GM23338 (cell line): ENCODE measurements around the gene GMEB2. TPM values are rescaled to one million over a fixed set of nuclear protein-coding genes. Genes with fewer than 3 reads are reported as not detected.

Experiments used
- ATAC-seq: fragments of 200-7000 bp; cut with Tn5 transposase; 3 replicates; pipeline ENCODE4 v1.9.1; 2020
- DNase-seq: peaks from one replicate; pipeline ENCODE4 v3.0.0-alpha.2; 2015; ENCODE audit warnings: low spot score
- H2AFZ ChIP-seq: fragments of 200-600 bp; sonication (generic); 2 replicates; pipeline ENCODE4 v1.8.0; 2016; ENCODE audit warnings: antibody characterized with exemption, mild to moderate bottlenecking, moderate library complexity
- H3F3A ChIP-seq: fragments of 200-600 bp; sonication (generic); replicated peaks from 2 replicates; pipeline ENCODE4 v1.8.0; 2017; ENCODE audit warnings: antibody characterized with exemption, mixed run types, low read depth
- H3K27ac ChIP-seq: fragments of 200-600 bp; sonication (generic); 2 replicates; pipeline ENCODE4 v1.6.1; 2016; ENCODE audit warnings: low read depth
- H3K27me3 ChIP-seq: fragments of 200-600 bp; sonication (generic); 2 replicates; pipeline ENCODE4 v1.8.0; 2016; ENCODE audit warnings: mild to moderate bottlenecking, mixed run types, moderate library complexity; ENCODE audit not compliant: insufficient read depth
- H3K36me3 ChIP-seq: fragments of 200-600 bp; sonication (generic); 2 replicates; pipeline ENCODE4 v1.8.0; 2016; ENCODE audit warnings: mild to moderate bottlenecking; ENCODE audit not compliant: insufficient read depth
- H3K4me1 ChIP-seq: fragments of 200-600 bp; sonication (generic); 2 replicates; pipeline ENCODE4 v1.8.0; 2016; ENCODE audit warnings: mild to moderate bottlenecking, moderate library complexity; ENCODE audit not compliant: insufficient read depth
- H3K4me2 ChIP-seq: fragments of 200-600 bp; sonication (generic); 2 replicates; pipeline ENCODE4 v1.7.1; 2017; ENCODE audit warnings: mixed run types
- H3K4me3 ChIP-seq: fragments of 200-600 bp; sonication (generic); 2 replicates; pipeline ENCODE4 v1.6.1; 2016; ENCODE audit warnings: mixed run types
- H3K79me2 ChIP-seq: fragments of 200-600 bp; sonication (generic); replicated peaks from 2 replicates; pipeline ENCODE4 v1.8.0; 2017; ENCODE audit warnings: mild to moderate bottlenecking; ENCODE audit not compliant: insufficient read depth
- H3K9me2 ChIP-seq: fragments of 200-600 bp; sonication (generic); 2 replicates; pipeline ENCODE4 v1.8.0; 2017; ENCODE audit not compliant: insufficient read depth
- H4K20me1 ChIP-seq: fragments of 200-600 bp; sonication (generic); replicated peaks from 2 replicates; pipeline ENCODE4 v1.8.0; 2017; ENCODE audit warnings: mild to moderate bottlenecking; ENCODE audit not compliant: insufficient read depth
- H3K27ac Mint-ChIP-seq: 2 replicates; pipeline ENCODE4 v1.8.0; 2020; ENCODE audit warnings: inconsistent platforms, mild to moderate bottlenecking, moderate library complexity, mixed read lengths
- H3K27me3 Mint-ChIP-seq: 3 replicates; pipeline ENCODE4 v1.8.0; 2022; ENCODE audit warnings: low read depth, mild to moderate bottlenecking, moderate library complexity, mixed read lengths, inconsistent platforms; ENCODE audit not compliant: insufficient read depth, poor library complexity
- H3K36me3 Mint-ChIP-seq: 3 replicates; pipeline ENCODE4 v1.8.0; 2021; ENCODE audit warnings: low read depth, mild to moderate bottlenecking, inconsistent platforms, moderate library complexity, mixed read lengths
- H3K4me1 Mint-ChIP-seq: 3 replicates; pipeline ENCODE4 v1.8.0; 2020; ENCODE audit warnings: mild to moderate bottlenecking, inconsistent platforms, mixed read lengths
- H3K4me3 Mint-ChIP-seq: 3 replicates; pipeline ENCODE4 v1.8.0; 2021; ENCODE audit warnings: moderate library complexity, mild to moderate bottlenecking, inconsistent platforms, mixed read lengths
- H3K9me3 Mint-ChIP-seq: 3 replicates; pipeline ENCODE4 v1.8.0; 2020; ENCODE audit warnings: moderate library complexity, mild to moderate bottlenecking, inconsistent platforms, mixed read lengths
- CREB1 ChIP-seq: fragments of 250-450 bp; sonication (Bioruptor Pico); IDR thresholded peaks from 2 replicates; pipeline ENCODE4 v1.5.0; 2020; ENCODE audit warnings: low read depth, mild to moderate bottlenecking, moderate library complexity
- EZH2 ChIP-seq: fragments of 200-600 bp; sonication (generic); IDR thresholded peaks from one replicate; pipeline ENCODE4 v1.8.0; 2017; ENCODE audit warnings: antibody characterized with exemption, mild to moderate bottlenecking, low read depth; ENCODE audit not compliant: unreplicated experiment
- NANOG ChIP-seq: IDR thresholded peaks from 2 replicates; pipeline ENCODE4 v1.6.1; 2016; ENCODE audit warnings: antibody characterized with exemption, borderline replicate concordance
- ZNF331 ChIP-seq: fragments of 250-450 bp; sonication (Bioruptor Pico); IDR thresholded peaks from 2 replicates; pipeline ENCODE4 v1.5.0; 2020; ENCODE audit warnings: low read depth, mild to moderate bottlenecking, moderate library complexity
- polyA plus RNA-seq: library from polyadenylated mRNA; unstranded; fragments of >200 nt; fragmentation: Nextera tagmentation; extraction: Ambion mirVana; gene quantifications from 2 replicates; pipeline ENCODE4 v1.2.1, GENCODE V29; 2016
- total RNA-seq: library from RNA; depleted of rRNA; stranded (reverse); fragments of >200 nt; shearing (Covaris generic); gene quantifications from 2 replicates; pipeline ENCODE4 v1.2.3, GENCODE V29; 2014
- TF ChIP-seq, protein P1 (sequence below), 2 experiments: fragments of 200-600 bp in 1 of 2; sonication (generic) in 1 of 2; conservative IDR thresholded peaks; 2 replicates each; pipeline versions ENCODE4 v1.5.1 to v1.6.1; 2016 to 2017; ENCODE audit warnings: antibody characterized with exemption in 2 of 2, low read depth in 2 of 2, mild to moderate bottlenecking in 2 of 2, moderate library complexity in 1 of 2
- TF ChIP-seq, protein P2 (sequence below): fragments of 250-450 bp; sonication (Bioruptor Pico); IDR thresholded peaks from 2 replicates; pipeline ENCODE4 v1.5.0; 2020; ENCODE audit warnings: mild to moderate bottlenecking, moderate library complexity
- TF ChIP-seq, protein P3 (sequence below): IDR thresholded peaks from 2 replicates; pipeline ENCODE4 v1.6.1; 2016; ENCODE audit warnings: antibody characterized with exemption

The GMEB2 gene
- total and polyA plus RNA-seq, 2 experiments from 2014 or later: 4.4 to 20.6 TPM

DNA sequence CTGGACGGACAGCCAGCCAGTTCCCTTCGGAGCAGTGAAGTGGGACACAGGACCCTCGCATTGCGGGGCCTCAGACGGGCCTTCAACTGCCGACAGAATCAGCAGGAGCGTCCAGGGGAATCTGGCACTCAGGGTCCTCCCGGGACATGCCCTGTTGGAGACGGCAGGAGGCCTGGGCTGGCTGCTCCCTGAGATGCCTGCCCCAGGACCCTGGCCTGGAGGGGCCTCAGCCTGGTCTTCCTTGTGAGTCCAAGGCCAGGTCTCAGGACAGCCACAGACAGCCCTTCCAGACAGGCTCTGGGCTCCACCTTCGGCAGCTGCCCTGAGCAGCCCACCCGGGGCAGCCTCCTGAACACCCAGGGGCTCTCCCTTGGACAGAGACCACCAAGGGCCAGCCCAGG, 38.3 kb downstream of the GMEB2 start:
- Mint-ChIP-seq H3K27me3 (peaks cover 3% of the 10 kb centered on the region), H3K9me3 (no peaks in the 10 kb centered on the region), H3K4me1 (no peaks in the 10 kb centered on the region), H3K27ac (no peak overlapping the region), H3K4me3 (no peak overlapping the region), H3K36me3 (peaks cover 18% of the 10 kb centered on the region)
- Histone ChIP-seq H3K79me2 (no peaks in the 10 kb centered on the region), H3K4me3 (no peak overlapping the region), H3K27ac (no peak overlapping the region), H3K27me3 (no peaks in the 10 kb centered on the region), H4K20me1 (no peaks in the 10 kb centered on the region), H3K36me3 (no peaks in the 10 kb centered on the region), H3K4me2 (no peak overlapping the region), H3K4me1 (no peaks in the 10 kb centered on the region), H2AFZ (no peak overlapping the region), H3F3A (0 out of 2 replicates have a peak, but pooled peaks cover 2% of the 10 kb centered on the region), H3K9me2 (no peaks in the 10 kb centered on the region)
- TF ChIP-seq, protein P1, sequence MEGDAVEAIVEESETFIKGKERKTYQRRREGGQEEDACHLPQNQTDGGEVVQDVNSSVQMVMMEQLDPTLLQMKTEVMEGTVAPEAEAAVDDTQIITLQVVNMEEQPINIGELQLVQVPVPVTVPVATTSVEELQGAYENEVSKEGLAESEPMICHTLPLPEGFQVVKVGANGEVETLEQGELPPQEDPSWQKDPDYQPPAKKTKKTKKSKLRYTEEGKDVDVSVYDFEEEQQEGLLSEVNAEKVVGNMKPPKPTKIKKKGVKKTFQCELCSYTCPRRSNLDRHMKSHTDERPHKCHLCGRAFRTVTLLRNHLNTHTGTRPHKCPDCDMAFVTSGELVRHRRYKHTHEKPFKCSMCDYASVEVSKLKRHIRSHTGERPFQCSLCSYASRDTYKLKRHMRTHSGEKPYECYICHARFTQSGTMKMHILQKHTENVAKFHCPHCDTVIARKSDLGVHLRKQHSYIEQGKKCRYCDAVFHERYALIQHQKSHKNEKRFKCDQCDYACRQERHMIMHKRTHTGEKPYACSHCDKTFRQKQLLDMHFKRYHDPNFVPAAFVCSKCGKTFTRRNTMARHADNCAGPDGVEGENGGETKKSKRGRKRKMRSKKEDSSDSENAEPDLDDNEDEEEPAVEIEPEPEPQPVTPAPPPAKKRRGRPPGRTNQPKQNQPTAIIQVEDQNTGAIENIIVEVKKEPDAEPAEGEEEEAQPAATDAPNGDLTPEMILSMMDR (conservative IDR thresholded peaks at IDR 0.05; ENCODE audit: low read depth in 2 of 2): no peak
- no peak for TF ChIP-seq EZH2
- DNase-seq (no peak), ATAC-seq (no peak)

DNA sequence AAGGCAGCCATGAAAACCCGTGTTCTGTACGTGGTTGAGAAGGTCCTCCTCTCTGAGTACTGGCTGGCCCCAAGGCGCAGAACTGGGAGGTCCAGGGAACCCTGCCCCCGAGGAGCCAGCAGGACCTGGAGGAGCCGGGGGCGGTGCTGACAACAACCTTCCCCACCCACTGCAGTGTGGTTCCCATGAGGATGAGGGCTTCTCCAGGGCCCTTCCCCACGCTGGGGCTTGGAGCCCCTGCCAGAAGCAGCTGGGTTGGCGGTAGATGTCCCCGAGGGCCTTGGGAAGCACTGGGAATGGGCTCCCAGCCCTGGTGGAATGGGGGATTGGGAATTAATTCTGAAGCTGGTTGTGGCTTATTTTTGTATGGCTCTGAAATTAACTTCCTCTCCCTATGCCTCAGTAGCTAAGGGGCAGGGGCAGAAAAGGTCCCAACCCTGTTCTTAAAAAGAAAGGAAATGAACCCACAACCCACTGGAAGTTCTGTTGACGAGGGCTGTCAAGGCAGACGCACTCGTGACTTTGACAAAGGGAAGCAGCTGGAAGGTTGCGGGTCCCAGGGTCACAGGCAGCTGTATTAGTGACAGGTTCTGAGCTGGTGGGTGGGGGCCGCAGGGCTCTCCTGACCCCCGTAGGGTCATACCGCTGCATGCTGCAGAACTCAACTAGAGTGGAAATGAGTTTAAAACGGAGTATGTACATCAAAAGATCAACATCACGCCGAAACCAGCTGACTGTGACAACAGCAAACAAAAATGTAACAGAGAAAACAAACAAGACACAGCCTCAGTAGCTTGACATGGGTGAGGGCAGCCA, 38.9 kb downstream of the GMEB2 start:
- H4K20me1 ChIP-seq: no peaks in the 10 kb centered on the region
- H3K4me3 Mint-ChIP-seq: no peak overlapping the region
- DNase-seq (no peak), ATAC-seq (peak; percentile 33)
- H3K4me1 ChIP-seq: no peaks in the 10 kb centered on the region
- no peak overlapping the region for H3K4me2 ChIP-seq
- no peak overlapping the region; the same call in 1 of the 2 replicates for H3K27ac ChIP-seq
- no peak overlapping the region for H3K4me3 ChIP-seq
- no peak overlapping the region for H2AFZ ChIP-seq
- no peaks in the 10 kb centered on the region for H3K36me3 ChIP-seq
- H3K27me3 ChIP-seq: no peaks in the 10 kb centered on the region
- no peaks in the 10 kb centered on the region for H3K9me3 Mint-ChIP-seq
- peaks cover 13% of the 10 kb centered on the region for H3K36me3 Mint-ChIP-seq
- no peaks in the 10 kb centered on the region for H3K79me2 ChIP-seq
- no peak overlapping the region for H3K27ac Mint-ChIP-seq
- no peaks in the 10 kb centered on the region for H3K4me1 Mint-ChIP-seq
- 0 out of 2 replicates have a peak, but pooled peaks cover 2% of the 10 kb centered on the region for H3F3A ChIP-seq
- peaks cover 4% of the 10 kb centered on the region for H3K27me3 Mint-ChIP-seq
- H3K9me2 ChIP-seq: no peaks in the 10 kb centered on the region
- TF ChIP-seq NANOG (no peak), CREB1 (CRISPR knock-in tag) (no peak), ZNF331 (CRISPR knock-in tag) (no peak), EZH2 (no peak)
- TF ChIP-seq, protein P2, sequence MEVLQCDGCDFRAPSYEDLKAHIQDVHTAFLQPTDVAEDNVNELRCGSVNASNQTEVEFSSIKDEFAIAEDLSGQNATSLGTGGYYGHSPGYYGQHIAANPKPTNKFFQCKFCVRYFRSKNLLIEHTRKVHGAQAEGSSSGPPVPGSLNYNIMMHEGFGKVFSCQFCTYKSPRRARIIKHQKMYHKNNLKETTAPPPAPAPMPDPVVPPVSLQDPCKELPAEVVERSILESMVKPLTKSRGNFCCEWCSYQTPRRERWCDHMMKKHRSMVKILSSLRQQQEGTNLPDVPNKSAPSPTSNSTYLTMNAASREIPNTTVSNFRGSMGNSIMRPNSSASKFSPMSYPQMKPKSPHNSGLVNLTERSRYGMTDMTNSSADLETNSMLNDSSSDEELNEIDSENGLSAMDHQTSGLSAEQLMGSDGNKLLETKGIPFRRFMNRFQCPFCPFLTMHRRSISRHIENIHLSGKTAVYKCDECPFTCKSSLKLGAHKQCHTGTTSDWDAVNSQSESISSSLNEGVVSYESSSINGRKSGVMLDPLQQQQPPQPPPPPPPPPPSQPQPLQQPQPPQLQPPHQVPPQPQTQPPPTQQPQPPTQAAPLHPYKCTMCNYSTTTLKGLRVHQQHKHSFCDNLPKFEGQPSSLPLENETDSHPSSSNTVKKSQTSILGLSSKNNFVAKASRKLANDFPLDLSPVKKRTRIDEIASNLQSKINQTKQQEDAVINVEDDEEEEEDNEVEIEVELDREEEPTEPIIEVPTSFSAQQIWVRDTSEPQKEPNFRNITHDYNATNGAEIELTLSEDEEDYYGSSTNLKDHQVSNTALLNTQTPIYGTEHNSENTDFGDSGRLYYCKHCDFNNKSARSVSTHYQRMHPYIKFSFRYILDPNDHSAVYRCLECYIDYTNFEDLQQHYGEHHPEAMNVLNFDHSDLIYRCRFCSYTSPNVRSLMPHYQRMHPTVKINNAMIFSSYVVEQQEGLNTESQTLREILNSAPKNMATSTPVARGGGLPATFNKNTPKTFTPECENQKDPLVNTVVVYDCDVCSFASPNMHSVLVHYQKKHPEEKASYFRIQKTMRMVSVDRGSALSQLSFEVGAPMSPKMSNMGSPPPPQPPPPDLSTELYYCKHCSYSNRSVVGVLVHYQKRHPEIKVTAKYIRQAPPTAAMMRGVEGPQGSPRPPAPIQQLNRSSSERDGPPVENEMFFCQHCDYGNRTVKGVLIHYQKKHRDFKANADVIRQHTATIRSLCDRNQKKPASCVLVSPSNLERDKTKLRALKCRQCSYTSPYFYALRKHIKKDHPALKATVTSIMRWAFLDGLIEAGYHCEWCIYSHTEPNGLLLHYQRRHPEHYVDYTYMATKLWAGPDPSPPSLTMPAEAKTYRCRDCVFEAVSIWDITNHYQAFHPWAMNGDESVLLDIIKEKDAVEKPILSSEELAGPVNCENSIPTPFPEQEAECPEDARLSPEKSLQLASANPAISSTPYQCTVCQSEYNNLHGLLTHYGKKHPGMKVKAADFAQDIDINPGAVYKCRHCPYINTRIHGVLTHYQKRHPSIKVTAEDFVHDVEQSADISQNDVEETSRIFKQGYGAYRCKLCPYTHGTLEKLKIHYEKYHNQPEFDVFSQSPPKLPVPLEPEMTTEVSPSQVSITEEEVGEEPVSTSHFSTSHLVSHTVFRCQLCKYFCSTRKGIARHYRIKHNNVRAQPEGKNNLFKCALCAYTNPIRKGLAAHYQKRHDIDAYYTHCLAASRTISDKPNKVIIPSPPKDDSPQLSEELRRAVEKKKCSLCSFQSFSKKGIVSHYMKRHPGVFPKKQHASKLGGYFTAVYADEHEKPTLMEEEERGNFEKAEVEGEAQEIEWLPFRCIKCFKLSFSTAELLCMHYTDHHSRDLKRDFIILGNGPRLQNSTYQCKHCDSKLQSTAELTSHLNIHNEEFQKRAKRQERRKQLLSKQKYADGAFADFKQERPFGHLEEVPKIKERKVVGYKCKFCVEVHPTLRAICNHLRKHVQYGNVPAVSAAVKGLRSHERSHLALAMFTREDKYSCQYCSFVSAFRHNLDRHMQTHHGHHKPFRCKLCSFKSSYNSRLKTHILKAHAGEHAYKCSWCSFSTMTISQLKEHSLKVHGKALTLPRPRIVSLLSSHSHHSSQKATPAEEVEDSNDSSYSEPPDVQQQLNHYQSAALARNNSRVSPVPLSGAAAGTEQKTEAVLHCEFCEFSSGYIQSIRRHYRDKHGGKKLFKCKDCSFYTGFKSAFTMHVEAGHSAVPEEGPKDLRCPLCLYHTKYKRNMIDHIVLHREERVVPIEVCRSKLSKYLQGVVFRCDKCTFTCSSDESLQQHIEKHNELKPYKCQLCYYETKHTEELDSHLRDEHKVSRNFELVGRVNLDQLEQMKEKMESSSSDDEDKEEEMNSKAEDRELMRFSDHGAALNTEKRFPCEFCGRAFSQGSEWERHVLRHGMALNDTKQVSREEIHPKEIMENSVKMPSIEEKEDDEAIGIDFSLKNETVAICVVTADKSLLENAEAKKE (CRISPR knock-in tag): no peak
- TF ChIP-seq, protein P3, sequence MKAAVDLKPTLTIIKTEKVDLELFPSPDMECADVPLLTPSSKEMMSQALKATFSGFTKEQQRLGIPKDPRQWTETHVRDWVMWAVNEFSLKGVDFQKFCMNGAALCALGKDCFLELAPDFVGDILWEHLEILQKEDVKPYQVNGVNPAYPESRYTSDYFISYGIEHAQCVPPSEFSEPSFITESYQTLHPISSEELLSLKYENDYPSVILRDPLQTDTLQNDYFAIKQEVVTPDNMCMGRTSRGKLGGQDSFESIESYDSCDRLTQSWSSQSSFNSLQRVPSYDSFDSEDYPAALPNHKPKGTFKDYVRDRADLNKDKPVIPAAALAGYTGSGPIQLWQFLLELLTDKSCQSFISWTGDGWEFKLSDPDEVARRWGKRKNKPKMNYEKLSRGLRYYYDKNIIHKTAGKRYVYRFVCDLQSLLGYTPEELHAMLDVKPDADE: no peak
